K562 (cell line): ENCODE results near the gene DAPK2. TPM values are rescaled to one million over a fixed set of nuclear protein-coding genes. Genes with fewer than 3 reads are reported as not detected.

Source experiments
- ATAC-seq: fragments of 200-7000 bp; cut with Tn5 transposase; 3 replicates; pipeline ENCODE4 v1.9.1; 2020; ENCODE audit warnings: moderate library complexity
- BruUV-seq: library from RNA; stranded (reverse); fragments of 400-500 nt; replicated peaks from 2 replicates; lab custom pipeline; 2021; lab: Mats Ljungman, UMichigan
- CTCF ChIA-PET: fragments of 300-600 bp; formaldehyde crosslinking; extraction: SDS; loops from one replicate; lab custom pipeline; 2021; ENCODE audit warnings: low intra/inter-chr PET ratio; lab: Yijun Ruan, JAX
- POLR2A ChIA-PET: fragments of 300-600, 350-650 bp; sonication (Branson Sonifier 250); formaldehyde crosslinking; extraction: SDS; loops from one replicate; lab custom pipeline; 2021; ENCODE audit warnings: antibody characterized with exemption, inconsistent platforms; lab: Yijun Ruan, JAX
- DNase-seq, 4 experiments: peaks; one replicate each; pipeline versions ENCODE4 v3.0.0 to v3.0.0-alpha.2; 2011 to 2018; ENCODE audit warnings: low spot score in 3 of 4, mixed read lengths in 3 of 4; ENCODE audit errors: extremely low read depth in 1 of 4
- FAIRE-seq: peaks from 2 replicates; lab custom pipeline; 2011; peaks lifted over from hg19 to GRCh38; lab: Jason Lieb, UNC
- H2AFZ ChIP-seq: 2 replicates; pipeline ENCODE4 v1.6.0; 2011; ENCODE audit warnings: low read depth, low read length, control low read depth, inconsistent platforms
- H3K27ac ChIP-seq: fragments of 200-600 bp; 3 replicates; pipeline ENCODE4 v1.8.0; 2011; ENCODE audit warnings: low read depth, mild to moderate bottlenecking, control low read depth, inconsistent platforms, low read length, moderate library complexity, mixed read lengths; ENCODE audit errors: extremely low read depth
- H3K27me3 ChIP-seq, 2 experiments: fragments of 300-600 bp in 1 of 2; 2 replicates in 1 of 2; 3 replicates in 1 of 2; pipeline versions ENCODE4 v1.6.0 to v1.8.0; 2011; ENCODE audit warnings: inconsistent platforms in 2 of 2, low read length in 2 of 2, mild to moderate bottlenecking in 1 of 2, mixed read lengths in 1 of 2, moderate library complexity in 1 of 2; ENCODE audit not compliant: control insufficient read depth in 2 of 2, insufficient read depth in 2 of 2
- H3K36me3 ChIP-seq: fragments of 300-600 bp; 3 replicates; pipeline ENCODE4 v1.8.0; 2011; ENCODE audit warnings: mild to moderate bottlenecking, low read length, inconsistent platforms; ENCODE audit not compliant: control insufficient read depth, insufficient read depth
- H3K4me1 ChIP-seq, 2 experiments: fragments of 200-600 bp in 1 of 2; replicated peaks in 1 of 2; 2 replicates in 1 of 2; 3 replicates in 1 of 2; pipeline versions ENCODE4 v1.5.1 to v1.8.0; 2011; ENCODE audit warnings: inconsistent platforms in 2 of 2, low read length in 2 of 2, mild to moderate bottlenecking in 1 of 2, mixed read lengths in 1 of 2, moderate library complexity in 1 of 2; ENCODE audit not compliant: control insufficient read depth in 2 of 2, insufficient read depth in 2 of 2
- H3K4me2 ChIP-seq: 2 replicates; pipeline ENCODE4 v1.6.1; 2011; ENCODE audit warnings: low read length, control low read depth, inconsistent platforms, mixed read lengths; ENCODE audit not compliant: insufficient read depth
- H3K4me3 ChIP-seq: fragments of 200-600 bp; sonication (generic), shearing (Covaris generic); 2 replicates; pipeline ENCODE4 v1.5.1; 2016; ENCODE audit warnings: control low read depth, inconsistent platforms
- H3K79me2 ChIP-seq: fragments of 200-600 bp; 3 replicates; pipeline ENCODE4 v1.8.0; 2011; ENCODE audit warnings: low read length, inconsistent platforms; ENCODE audit not compliant: control insufficient read depth, insufficient read depth
- H3K9ac ChIP-seq, 2 experiments: 2 replicates each; pipeline versions ENCODE4 v1.6.0 to v1.6.1; 2011; ENCODE audit warnings: low read depth in 2 of 2, low read length in 2 of 2, control low read depth in 1 of 2, inconsistent platforms in 1 of 2, mild to moderate bottlenecking in 1 of 2, mixed read lengths in 1 of 2; ENCODE audit not compliant: insufficient read depth in 1 of 2
- H3K9me1 ChIP-seq: one replicate; pipeline ENCODE4 v1.6.0; 2011; ENCODE audit warnings: inconsistent platforms, mild to moderate bottlenecking, low read length, moderate library complexity; ENCODE audit not compliant: control insufficient read depth, insufficient read depth
- H3K9me3 ChIP-seq: replicated peaks from 2 replicates; pipeline ENCODE4 v1.5.1; 2011; ENCODE audit warnings: low read depth, low read length, inconsistent platforms; ENCODE audit not compliant: control insufficient read depth, insufficient read depth
- H4K20me1 ChIP-seq: replicated peaks from 2 replicates; pipeline ENCODE4 v1.6.1; 2011; ENCODE audit warnings: low read length, inconsistent platforms, mixed read lengths; ENCODE audit not compliant: control insufficient read depth, insufficient read depth
- U2AF2 ChIP-seq: fragments of 200-400 bp; formaldehyde crosslinking; optimal IDR thresholded peaks from 2 replicates; pipeline ENCODE3; 2017; ENCODE audit warnings: low read depth, mild to moderate bottlenecking, low read length
- ZKSCAN1 ChIP-seq: fragments of 150-350 bp; IDR thresholded peaks from 2 replicates; pipeline ENCODE4 v1.6.1; 2016; ENCODE audit warnings: low read depth, low read length
- ZKSCAN8 ChIP-seq: fragments of 200-800 bp; sonication (Bioruptor generic); IDR thresholded peaks from 2 replicates; pipeline ENCODE4 v1.6.1; 2016; ENCODE audit warnings: missing genetic modification characterization, missing compliant biosample characterization
- ZNF24 ChIP-seq: fragments of 450-650 bp; IDR thresholded peaks from 2 replicates; pipeline ENCODE4 v1.6.1; 2016
- WGBS: fragments of 100-300 bp; shearing (Covaris generic); methylation state at CpG from one replicate; pipeline ENCODE4 v1.1.6; 2016; ENCODE audit warnings: low coverage, mixed read lengths; ENCODE audit not compliant: insufficient coverage; ENCODE audit errors: missing lambda C conversion rate; 5-methylcytosine and 5-hydroxymethylcytosine counted together
- in situ Hi-C: fragments of 300-500 bp; cut with MboI; formaldehyde crosslinking; loops from 4 replicates; pipeline ENCODE4 v1.15.0; 2018; ENCODE audit warnings: inconsistent platforms, mixed read lengths
- intact Hi-C: fragments of 100-400 bp; cut with micrococcal nuclease; formaldehyde crosslinking; loops from 2 replicates; pipeline ENCODE4 v1.14.2; 2022
- polyA plus RNA-seq, 8 experiments: library from polyadenylated mRNA; depleted of rRNA in 4 of 8; stranded (reverse) in 5 of 8; unstranded in 3 of 8; fragments of >200 nt; fragmentation: Nextera tagmentation in 2 of 8; fragmentation: Illumina TruSeq in 1 of 8; extraction: Ambion mirVana in 2 of 8; extraction: Trizol in 1 of 8; gene quantifications; 2 replicates each; pipeline versions ENCODE4 v1.2.1 to v1.2.3, GENCODE V29; 2011 to 2014; ENCODE audit warnings: inconsistent platforms in 1 of 8, missing spikeins in 1 of 8
- total RNA-seq, 7 experiments: library from RNA; depleted of rRNA in 6 of 7; stranded (reverse); fragments of >200 nt in 6 of 7; fragmentation: Illumina TruSeq in 2 of 7; extraction: Trizol in 2 of 7; gene quantifications; 2 replicates each; pipeline versions ENCODE4 v1.2.1 to v1.2.3, GENCODE V29; 2011 to 2021; ENCODE audit warnings: low replicate concordance in 1 of 7
- TF ChIP-seq, protein P1 (sequence below): sonication (generic); formaldehyde crosslinking; IDR thresholded peaks from 2 replicates; pipeline ENCODE4 v1.8.1; 2023; ENCODE audit warnings: mild to moderate bottlenecking, missing genetic modification reagents

The DAPK2 gene
- total and polyA plus RNA-seq, 9 of the 15 experiments (the other 6 are each of a cell fraction or from before 2014, with no cell fraction given): 0.14 to 5.2 (median 2.2) TPM

DNA sequence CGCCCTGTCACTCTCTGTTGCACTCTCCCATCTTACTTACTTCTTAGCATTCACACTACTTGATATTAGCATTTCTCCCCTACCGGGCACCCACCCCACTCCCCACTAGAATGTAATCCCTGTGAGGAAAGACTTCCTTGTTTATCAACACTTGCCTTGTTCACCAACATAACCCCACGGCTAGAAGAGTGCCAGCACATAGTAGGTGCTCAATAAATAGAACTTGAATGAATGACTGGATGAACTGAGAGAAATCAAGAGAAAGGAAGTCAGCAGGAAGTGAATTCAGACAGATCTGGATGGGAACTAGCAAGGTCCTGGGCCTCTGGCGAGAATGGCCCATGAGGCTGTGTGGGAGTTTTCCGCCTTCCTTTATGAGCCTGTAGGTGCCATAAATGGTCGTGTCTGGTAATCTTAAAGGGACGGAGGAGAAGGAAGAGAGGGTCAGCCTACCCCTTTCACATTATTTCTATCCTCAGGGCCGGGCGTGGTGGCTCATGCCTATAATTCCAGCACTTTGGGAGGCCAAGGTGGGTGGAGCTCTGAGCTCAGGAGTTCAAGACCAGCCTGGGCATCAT is 170.1 kb downstream of the DAPK2 start:
- DNase-seq (no peak), ATAC-seq (peak; percentile 44), FAIRE-seq (no peak)
- no peak overlapping the region for H3K9ac ChIP-seq
- 37% methylated on average over 9 of the region's 9 CpGs for WGBS
- H2AFZ ChIP-seq: no peak overlapping the region
- in situ Hi-C loops (no loop called here), intact Hi-C loops (no loop called here)
- ChIA-PET POLR2A (interaction anchor here (0.7 to 1.2 kb wide), 3 partner anchors 12 to 39 kb away, joined by 3 to 7 read pairs (median 3); no protein-coding TSS in a partner anchor), CTCF (no interaction called here)
- peaks cover 4 to 5% of the 10 kb centered on the region in 2 experiments; a peak in 3 of 5 replicates for H3K4me1 ChIP-seq
- no peaks in the 10 kb centered on the region for H3K79me2 ChIP-seq
- H3K4me3 ChIP-seq: no peak overlapping the region
- no peaks in the 10 kb centered on the region for H3K9me3 ChIP-seq
- TF ChIP-seq ZKSCAN8 (CRISPR knock-in tag): 0 out of 2 replicates have a peak, but pooled peaks have one; percentile 61
- peak; percentile 62; the same call in 1 of the 2 replicates for TF ChIP-seq ZNF24
- TF ChIP-seq ZKSCAN1: peak; percentile 90
- no peak for TF ChIP-seq U2AF2
- TF ChIP-seq, protein P1, sequence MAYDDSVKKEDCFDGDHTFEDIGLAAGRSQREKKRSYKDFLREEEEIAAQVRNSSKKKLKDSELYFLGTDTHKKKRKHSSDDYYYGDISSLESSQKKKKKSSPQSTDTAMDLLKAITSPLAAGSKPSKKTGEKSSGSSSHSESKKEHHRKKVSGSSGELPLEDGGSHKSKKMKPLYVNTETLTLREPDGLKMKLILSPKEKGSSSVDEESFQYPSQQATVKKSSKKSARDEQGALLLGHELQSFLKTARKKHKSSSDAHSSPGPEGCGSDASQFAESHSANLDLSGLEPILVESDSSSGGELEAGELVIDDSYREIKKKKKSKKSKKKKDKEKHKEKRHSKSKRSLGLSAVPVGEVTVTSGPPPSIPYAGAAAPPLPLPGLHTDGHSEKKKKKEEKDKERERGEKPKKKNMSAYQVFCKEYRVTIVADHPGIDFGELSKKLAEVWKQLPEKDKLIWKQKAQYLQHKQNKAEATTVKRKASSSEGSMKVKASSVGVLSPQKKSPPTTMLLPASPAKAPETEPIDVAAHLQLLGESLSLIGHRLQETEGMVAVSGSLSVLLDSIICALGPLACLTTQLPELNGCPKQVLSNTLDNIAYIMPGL: no peak
- no peaks in the 10 kb centered on the region for H4K20me1 ChIP-seq
- no peaks in the 10 kb centered on the region for H3K27me3 ChIP-seq
- no peaks in the 10 kb centered on the region for H3K9me1 ChIP-seq
- H3K4me2 ChIP-seq: no peak overlapping the region
- no TSS peak for BruUV-seq
- no peak overlapping the region for H3K27ac ChIP-seq
- H3K36me3 ChIP-seq: no peaks in the 10 kb centered on the region
